B cell (primary cell): Measurements from ENCODE around the gene CENPA.

Experiments used
- EZH2 ChIP-seq: IDR thresholded peaks from 2 replicates; pipeline ENCODE4 v1.6.1; 2012; ENCODE audit warnings: borderline replicate concordance, low read depth, mild to moderate bottlenecking, moderate library complexity, low read length; ENCODE audit not compliant: insufficient read depth, poor library complexity, severe bottlenecking
- TF ChIP-seq, protein P1 (sequence below): fragments of 200-600 bp; IDR thresholded peaks from one replicate; pipeline ENCODE4 v1.8.0; 2022; ENCODE audit warnings: antibody characterized with exemption, mild to moderate bottlenecking

DNA sequence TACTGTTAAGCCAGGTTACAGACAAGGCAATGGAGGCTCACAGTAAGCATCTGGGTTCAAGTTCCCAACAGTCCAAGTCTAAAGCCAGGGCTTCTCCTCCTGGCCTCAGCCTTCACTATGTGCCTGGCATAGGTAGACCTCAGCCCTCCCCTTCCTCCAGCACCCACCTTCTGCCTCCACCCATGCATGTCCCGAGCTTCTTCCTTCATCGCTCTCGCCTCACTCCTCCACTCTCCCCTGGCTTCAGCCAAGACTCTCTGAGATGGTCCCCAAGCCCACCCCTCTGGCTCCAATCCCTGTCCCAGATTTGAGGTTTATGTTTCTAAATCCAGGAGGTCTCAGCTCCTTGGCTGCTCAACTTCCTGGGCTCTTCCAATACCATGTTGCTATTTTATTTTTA is 26.9 kb downstream of the CENPA start:
- TF ChIP-seq, protein P1, sequence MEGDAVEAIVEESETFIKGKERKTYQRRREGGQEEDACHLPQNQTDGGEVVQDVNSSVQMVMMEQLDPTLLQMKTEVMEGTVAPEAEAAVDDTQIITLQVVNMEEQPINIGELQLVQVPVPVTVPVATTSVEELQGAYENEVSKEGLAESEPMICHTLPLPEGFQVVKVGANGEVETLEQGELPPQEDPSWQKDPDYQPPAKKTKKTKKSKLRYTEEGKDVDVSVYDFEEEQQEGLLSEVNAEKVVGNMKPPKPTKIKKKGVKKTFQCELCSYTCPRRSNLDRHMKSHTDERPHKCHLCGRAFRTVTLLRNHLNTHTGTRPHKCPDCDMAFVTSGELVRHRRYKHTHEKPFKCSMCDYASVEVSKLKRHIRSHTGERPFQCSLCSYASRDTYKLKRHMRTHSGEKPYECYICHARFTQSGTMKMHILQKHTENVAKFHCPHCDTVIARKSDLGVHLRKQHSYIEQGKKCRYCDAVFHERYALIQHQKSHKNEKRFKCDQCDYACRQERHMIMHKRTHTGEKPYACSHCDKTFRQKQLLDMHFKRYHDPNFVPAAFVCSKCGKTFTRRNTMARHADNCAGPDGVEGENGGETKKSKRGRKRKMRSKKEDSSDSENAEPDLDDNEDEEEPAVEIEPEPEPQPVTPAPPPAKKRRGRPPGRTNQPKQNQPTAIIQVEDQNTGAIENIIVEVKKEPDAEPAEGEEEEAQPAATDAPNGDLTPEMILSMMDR = no peak
- TF ChIP-seq EZH2 = no peak
